C4-2B (cell line): ENCODE results near the gene RTKN2.

ENCODE experiments used
- H3K27ac ChIP-seq: fragments of 450-650 bp; 2 replicates; pipeline ENCODE4 v1.5.1; 2017
- CTCF ChIP-seq: fragments of 450-650 bp; conservative IDR thresholded peaks from 2 replicates; pipeline ENCODE4 v1.5.1; 2017; ENCODE audit warnings: mild to moderate bottlenecking
- ZFX ChIP-seq: fragments of 450-650 bp; IDR thresholded peaks from 2 replicates; pipeline ENCODE4 v1.6.1; 2017

The RTKN2 gene

GRCh38 chr10:62182595-62182994 is 86.0 kb downstream of the RTKN2 start:
- no peak overlapping the region for H3K27ac ChIP-seq
- no peak for TF ChIP-seq ZFX
- no peak for TF ChIP-seq CTCF

GRCh38 chr10:62182171-62182570 is 86.5 kb downstream of the RTKN2 start:
- H3K27ac ChIP-seq = no peak overlapping the region
- no peak for TF ChIP-seq ZFX
- no peak for TF ChIP-seq CTCF

GRCh38 chr10:62180677-62181076 is 88.0 kb downstream of the RTKN2 start:
- no peak for TF ChIP-seq ZFX
- TF ChIP-seq CTCF = no peak
- H3K27ac ChIP-seq = no peak overlapping the region

- TF ChIP-seq ZFX (no peak), CTCF (no peak)
- H3K27ac ChIP-seq = no peak overlapping the region
Measured at GRCh38 chr10:62178568-62178967, 90.1 kb downstream of the RTKN2 start.

GRCh38 chr10:62177111-62177510 is 91.5 kb downstream of the RTKN2 start:
- no peak for TF ChIP-seq ZFX
- TF ChIP-seq CTCF = no peak
- H3K27ac ChIP-seq = no peak overlapping the region

- TF ChIP-seq ZFX (no peak), CTCF (no peak)
- H3K27ac ChIP-seq = no peak overlapping the region
Measured at GRCh38 chr10:62175251-62175650, 93.4 kb downstream of the RTKN2 start.

GRCh38 chr10:62172465-62172864 is 96.2 kb downstream of the RTKN2 start:
- TF ChIP-seq ZFX = no peak
- TF ChIP-seq CTCF = no peak
- no peak overlapping the region for H3K27ac ChIP-seq
